ENCODE measurements around the gene CNOT2.

The CNOT2 gene

DNA sequence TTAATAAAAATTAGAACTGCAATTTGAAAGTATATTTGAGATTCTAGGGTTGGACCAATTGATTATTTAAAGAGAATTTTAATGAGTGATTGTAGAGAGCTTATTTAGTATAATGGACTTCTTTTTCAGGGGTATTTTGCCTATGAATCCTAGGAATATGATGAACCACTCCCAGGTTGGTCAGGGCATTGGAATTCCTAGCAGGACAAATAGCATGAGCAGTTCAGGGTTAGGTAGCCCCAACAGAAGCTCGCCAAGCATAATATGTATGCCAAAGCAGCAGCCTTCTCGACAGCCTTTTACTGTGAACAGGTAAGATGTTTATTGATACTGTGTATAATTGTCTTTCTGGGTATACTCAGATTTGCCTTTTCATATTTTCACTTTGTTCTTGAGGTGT lies 86.9 kb downstream of the CNOT2 start:
- Histone ChIP-seq H3K27me3 (ENCODE audit: insufficient read depth, poor library complexity, severe bottlenecking) (no peaks in the 10 kb centered on the region), H3K4me3 (replicated peaks; ENCODE audit: insufficient read depth, low read length) (no peak overlapping the region), H3K27ac (replicated peaks) (no peak overlapping the region)
- TF ChIP-seq POLR2AphosphoS5 (IDR thresholded peaks at IDR 0.05; ENCODE audit: low read depth) (no peak), SPI1 (IDR thresholded peaks at IDR 0.05; ENCODE audit: borderline replicate concordance, low read depth) (no peak), GABPA (IDR thresholded peaks at IDR 0.05; ENCODE audit: low read depth) (no peak), REST (IDR thresholded peaks at IDR 0.05; ENCODE audit: insufficient replicate concordance, low read depth) (no peak)
- TF ChIP-seq, protein P1, sequence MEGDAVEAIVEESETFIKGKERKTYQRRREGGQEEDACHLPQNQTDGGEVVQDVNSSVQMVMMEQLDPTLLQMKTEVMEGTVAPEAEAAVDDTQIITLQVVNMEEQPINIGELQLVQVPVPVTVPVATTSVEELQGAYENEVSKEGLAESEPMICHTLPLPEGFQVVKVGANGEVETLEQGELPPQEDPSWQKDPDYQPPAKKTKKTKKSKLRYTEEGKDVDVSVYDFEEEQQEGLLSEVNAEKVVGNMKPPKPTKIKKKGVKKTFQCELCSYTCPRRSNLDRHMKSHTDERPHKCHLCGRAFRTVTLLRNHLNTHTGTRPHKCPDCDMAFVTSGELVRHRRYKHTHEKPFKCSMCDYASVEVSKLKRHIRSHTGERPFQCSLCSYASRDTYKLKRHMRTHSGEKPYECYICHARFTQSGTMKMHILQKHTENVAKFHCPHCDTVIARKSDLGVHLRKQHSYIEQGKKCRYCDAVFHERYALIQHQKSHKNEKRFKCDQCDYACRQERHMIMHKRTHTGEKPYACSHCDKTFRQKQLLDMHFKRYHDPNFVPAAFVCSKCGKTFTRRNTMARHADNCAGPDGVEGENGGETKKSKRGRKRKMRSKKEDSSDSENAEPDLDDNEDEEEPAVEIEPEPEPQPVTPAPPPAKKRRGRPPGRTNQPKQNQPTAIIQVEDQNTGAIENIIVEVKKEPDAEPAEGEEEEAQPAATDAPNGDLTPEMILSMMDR (IDR thresholded peaks at IDR 0.05; ENCODE audit: insufficient read depth, low read length), result no peak
- no peak for DNase-seq (ENCODE audit: low read depth in 1 of 2, low spot score in 1 of 2)

GRCh38 chr12:70332236-70332635 lies 89.0 kb downstream of the CNOT2 start:
- H3K4me3 ChIP-seq (replicated peaks; ENCODE audit: insufficient read depth, low read length), result no peak overlapping the region
- no peak for TF ChIP-seq POLR2AphosphoS5 (IDR thresholded peaks at IDR 0.05; ENCODE audit: low read depth)
- TF ChIP-seq GABPA (IDR thresholded peaks at IDR 0.05; ENCODE audit: low read depth), result no peak
- TF ChIP-seq REST (IDR thresholded peaks at IDR 0.05; ENCODE audit: insufficient replicate concordance, low read depth), result no peak
- TF ChIP-seq SPI1 (IDR thresholded peaks at IDR 0.05; ENCODE audit: borderline replicate concordance, low read depth), result no peak
- TF ChIP-seq, protein P1 (IDR thresholded peaks at IDR 0.05; ENCODE audit: insufficient read depth, low read length), result no peak
- DNase-seq (ENCODE audit: low read depth in 1 of 2, low spot score in 1 of 2), result no peak
- no peaks in the 10 kb centered on the region for H3K27me3 ChIP-seq (ENCODE audit: insufficient read depth, poor library complexity, severe bottlenecking)
- no peak overlapping the region for H3K27ac ChIP-seq (replicated peaks)

- no peak for DNase-seq (ENCODE audit: low read depth in 1 of 2, low spot score in 1 of 2)
- H3K27me3 ChIP-seq (ENCODE audit: insufficient read depth, poor library complexity, severe bottlenecking), result no peaks in the 10 kb centered on the region
- no peak overlapping the region for H3K4me3 ChIP-seq (replicated peaks; ENCODE audit: insufficient read depth, low read length)
- TF ChIP-seq REST (IDR thresholded peaks at IDR 0.05; ENCODE audit: insufficient replicate concordance, low read depth) (no peak), POLR2AphosphoS5 (IDR thresholded peaks at IDR 0.05; ENCODE audit: low read depth) (no peak), GABPA (IDR thresholded peaks at IDR 0.05; ENCODE audit: low read depth) (no peak), SPI1 (IDR thresholded peaks at IDR 0.05; ENCODE audit: borderline replicate concordance, low read depth) (no peak)
- TF ChIP-seq, protein P1 (IDR thresholded peaks at IDR 0.05; ENCODE audit: insufficient read depth, low read length), result no peak
- H3K27ac ChIP-seq (replicated peaks), result no peak overlapping the region
These were observed 91.5 kb downstream of the CNOT2 start for GRCh38 chr12:70334742-70335141.

Data from HL-60 (cell line).